Erythroblast (primary cell): ENCODE results near the gene MYBPH.

Source experiments
- GATA1 ChIP-seq: IDR thresholded peaks from 2 replicates; pipeline ENCODE4 v1.6.1; 2011; ENCODE audit warnings: low read depth, mild to moderate bottlenecking, control low read depth, low read length, moderate library complexity
- POLR2A ChIP-seq: IDR thresholded peaks from 2 replicates; pipeline ENCODE4 v1.6.1; 2011; ENCODE audit warnings: mild to moderate bottlenecking, low read length

DNA sequence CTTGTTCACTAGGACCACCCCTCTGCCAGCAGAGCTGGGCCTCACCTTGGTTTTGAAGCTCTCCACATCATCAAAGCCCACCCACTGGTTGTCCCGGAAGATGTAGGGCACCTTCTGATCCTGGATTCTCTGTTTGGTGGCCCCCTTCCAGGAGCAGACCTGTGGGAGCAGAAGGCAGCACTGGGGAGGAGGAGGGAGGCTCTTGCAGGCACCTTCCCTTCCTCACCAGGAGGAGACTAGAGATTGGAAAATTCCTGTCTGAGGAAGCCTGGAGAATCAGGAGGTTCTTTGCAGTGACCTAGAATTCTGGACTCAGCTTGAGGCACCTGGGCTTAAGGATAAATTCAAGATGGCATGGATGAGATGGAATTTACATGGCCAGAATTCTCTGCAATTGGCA, 43.5 kb upstream of the MYBPH start:
- TF ChIP-seq POLR2A = no peak
- no peak for TF ChIP-seq GATA1
